ENCODE data around the gene ECI2. TPM values are rescaled to one million over a fixed set of nuclear protein-coding genes. Genes with fewer than 3 reads are reported as not detected.
A peak's percentile ranks its signal among the peaks of the same experiment; 100 is the strongest.

ECI2 gene
- total RNA-seq, 1 experiment from 2014 or later, result 24.6 TPM

DNA sequence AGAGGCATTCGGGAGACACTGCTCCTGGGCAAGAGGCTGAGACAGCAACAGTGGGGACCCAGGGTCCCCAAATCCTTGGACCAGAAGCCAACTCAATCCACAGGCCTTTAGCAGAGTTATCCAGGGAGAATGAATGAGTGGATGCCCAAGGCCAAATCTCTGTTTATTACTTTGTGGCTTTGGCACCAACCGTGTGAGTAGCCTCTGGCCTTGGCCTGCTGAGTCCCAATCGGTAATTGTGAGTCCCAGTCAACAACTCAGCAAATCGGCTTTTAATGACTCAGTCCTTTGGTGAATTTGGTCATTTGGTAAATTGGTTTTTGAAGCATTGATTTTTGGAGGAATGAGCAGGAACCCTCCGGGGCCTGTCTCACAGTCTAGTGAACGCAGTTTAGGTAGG, 29.1 kb upstream of the ECI2 start:
- Mint-ChIP-seq H3K27ac (ENCODE audit: unreplicated experiment) (no peak overlapping the region), H3K4me1 (ENCODE audit: low read depth, unreplicated experiment) (no peaks in the 10 kb centered on the region), H3K4me3 (ENCODE audit: unreplicated experiment) (no peak overlapping the region), H3K9me3 (ENCODE audit: unreplicated experiment) (no peaks in the 10 kb centered on the region), H3K36me3 (ENCODE audit: insufficient read depth, unreplicated experiment) (no peaks in the 10 kb centered on the region), H3K27me3 (ENCODE audit: insufficient read depth, unreplicated experiment) (no peaks in the 10 kb centered on the region)
- no peak overlapping the region for H3K4me3 ChIP-seq (ENCODE audit: low read depth, low read length)
- intact Hi-C loops (cut with micrococcal nuclease; ENCODE audit: unreplicated experiment), result no loop called here
- POLR2A ChIA-PET, result no interaction called here
- H3K4me1 ChIP-seq, result no peaks in the 10 kb centered on the region
- no peaks in the 10 kb centered on the region for H3K27me3 ChIP-seq (replicated peaks; ENCODE audit: control insufficient read depth, insufficient read depth, low read length)
- TF ChIP-seq, protein P1, sequence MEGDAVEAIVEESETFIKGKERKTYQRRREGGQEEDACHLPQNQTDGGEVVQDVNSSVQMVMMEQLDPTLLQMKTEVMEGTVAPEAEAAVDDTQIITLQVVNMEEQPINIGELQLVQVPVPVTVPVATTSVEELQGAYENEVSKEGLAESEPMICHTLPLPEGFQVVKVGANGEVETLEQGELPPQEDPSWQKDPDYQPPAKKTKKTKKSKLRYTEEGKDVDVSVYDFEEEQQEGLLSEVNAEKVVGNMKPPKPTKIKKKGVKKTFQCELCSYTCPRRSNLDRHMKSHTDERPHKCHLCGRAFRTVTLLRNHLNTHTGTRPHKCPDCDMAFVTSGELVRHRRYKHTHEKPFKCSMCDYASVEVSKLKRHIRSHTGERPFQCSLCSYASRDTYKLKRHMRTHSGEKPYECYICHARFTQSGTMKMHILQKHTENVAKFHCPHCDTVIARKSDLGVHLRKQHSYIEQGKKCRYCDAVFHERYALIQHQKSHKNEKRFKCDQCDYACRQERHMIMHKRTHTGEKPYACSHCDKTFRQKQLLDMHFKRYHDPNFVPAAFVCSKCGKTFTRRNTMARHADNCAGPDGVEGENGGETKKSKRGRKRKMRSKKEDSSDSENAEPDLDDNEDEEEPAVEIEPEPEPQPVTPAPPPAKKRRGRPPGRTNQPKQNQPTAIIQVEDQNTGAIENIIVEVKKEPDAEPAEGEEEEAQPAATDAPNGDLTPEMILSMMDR (IDR thresholded peaks at IDR 0.05; ENCODE audit: insufficient read depth in 1 of 2, low read depth in 1 of 2, low read length in 1 of 2, severe bottlenecking in 1 of 2, unreplicated experiment in 1 of 2), result no peak
- DNase-seq, result no peak
- no TSS peak for BruUV-seq (replicated peaks)
- H3K36me3 ChIP-seq (ENCODE audit: control insufficient read depth, insufficient read depth, low read length), result no peaks in the 10 kb centered on the region
- H3K9me3 ChIP-seq, result no peaks in the 10 kb centered on the region
- CTCF ChIA-PET, result no interaction called here

DNA sequence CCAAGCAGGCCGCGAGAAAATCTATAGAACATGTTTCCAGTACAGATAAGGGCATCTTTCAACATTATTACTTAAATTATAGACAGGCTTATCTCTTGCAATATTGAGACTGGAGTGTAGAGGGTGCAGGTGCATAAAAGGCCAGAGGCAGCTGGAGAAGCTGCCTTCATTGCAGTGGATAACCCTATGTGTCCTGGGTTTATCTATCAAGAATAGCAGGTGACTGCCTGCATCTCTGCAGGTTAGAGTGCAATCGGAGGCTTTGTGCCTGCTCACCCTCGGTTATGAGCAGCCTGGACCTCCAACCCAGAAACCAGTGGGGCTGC, 28.7 kb upstream of the ECI2 start:
- no peaks in the 10 kb centered on the region for H3K36me3 ChIP-seq (ENCODE audit: control insufficient read depth, insufficient read depth, low read length)
- no peak overlapping the region for H3K4me3 Mint-ChIP-seq (ENCODE audit: unreplicated experiment)

DNA sequence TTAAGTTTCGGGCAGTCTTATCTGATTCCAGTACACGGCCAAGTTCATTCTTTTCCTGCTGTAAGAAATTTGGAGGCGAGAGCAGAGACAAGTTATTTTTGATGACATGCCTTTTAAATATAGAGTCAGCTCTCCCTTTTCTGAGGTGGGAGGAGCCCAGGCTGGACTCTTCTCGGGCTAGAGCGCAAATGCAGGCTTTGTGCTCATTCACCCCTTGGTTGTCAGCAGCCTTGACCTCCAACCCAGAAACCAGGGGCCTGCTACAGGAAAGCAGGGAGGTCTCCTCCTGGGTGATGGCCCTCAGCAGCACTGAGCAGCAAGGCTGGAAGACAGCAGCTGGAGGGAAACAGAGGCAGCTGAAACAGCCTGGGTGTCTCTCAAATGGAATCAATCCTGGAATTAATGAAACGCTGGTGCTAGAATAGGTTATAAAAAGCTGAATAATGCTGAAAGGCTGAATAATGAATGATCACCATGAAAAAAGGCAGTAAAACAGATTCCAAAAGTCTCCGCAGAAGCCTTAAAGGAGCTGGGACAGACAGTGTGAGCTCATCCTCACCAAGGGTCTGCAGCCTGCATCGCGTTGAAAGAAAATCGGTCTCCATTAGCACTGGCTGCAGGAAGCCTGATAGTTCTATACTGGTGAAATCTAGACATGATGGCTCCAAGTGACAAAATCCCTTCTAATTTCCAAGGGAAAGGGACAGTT, 28.2 kb upstream of the ECI2 start:
- H3K27ac Mint-ChIP-seq (ENCODE audit: unreplicated experiment), result no peak overlapping the region
- no peak overlapping the region for H3K4me3 ChIP-seq (ENCODE audit: low read depth, low read length)
- no peak overlapping the region for H3K4me3 Mint-ChIP-seq (ENCODE audit: unreplicated experiment)
- no peaks in the 10 kb centered on the region for H3K36me3 Mint-ChIP-seq (ENCODE audit: insufficient read depth, unreplicated experiment)
- ChIA-PET POLR2A (no interaction called here), CTCF (no interaction called here)
- no peaks in the 10 kb centered on the region for H3K4me1 ChIP-seq
- H3K9me3 ChIP-seq, result no peaks in the 10 kb centered on the region
- no peaks in the 10 kb centered on the region for H3K36me3 ChIP-seq (ENCODE audit: control insufficient read depth, insufficient read depth, low read length)
- H3K9me3 Mint-ChIP-seq (ENCODE audit: unreplicated experiment), result no peaks in the 10 kb centered on the region
- H3K4me1 Mint-ChIP-seq (ENCODE audit: low read depth, unreplicated experiment), result no peaks in the 10 kb centered on the region
- H3K27me3 Mint-ChIP-seq (ENCODE audit: insufficient read depth, unreplicated experiment), result peaks cover 5% of the 10 kb centered on the region
- no peaks in the 10 kb centered on the region for H3K27me3 ChIP-seq (replicated peaks; ENCODE audit: control insufficient read depth, insufficient read depth, low read length)
- no peak for DNase-seq
- BruUV-seq (replicated peaks), result no TSS peak
- intact Hi-C loops (cut with micrococcal nuclease; ENCODE audit: unreplicated experiment), result no loop called here
- TF ChIP-seq, protein P1 (IDR thresholded peaks at IDR 0.05; ENCODE audit: insufficient read depth in 1 of 2, low read depth in 1 of 2, low read length in 1 of 2, severe bottlenecking in 1 of 2, unreplicated experiment in 1 of 2), result no peak

More for the DNA sequence above, 28.7 kb upstream of the ECI2 start:
- ChIA-PET POLR2A (no interaction called here), CTCF (no interaction called here)
- H3K27me3 ChIP-seq (replicated peaks; ENCODE audit: control insufficient read depth, insufficient read depth, low read length), result no peaks in the 10 kb centered on the region
- no peaks in the 10 kb centered on the region for H3K9me3 Mint-ChIP-seq (ENCODE audit: unreplicated experiment)
- H3K4me3 ChIP-seq (ENCODE audit: low read depth, low read length), result no peak overlapping the region
- H3K27me3 Mint-ChIP-seq (ENCODE audit: insufficient read depth, unreplicated experiment), result peaks cover under 1% of the 10 kb centered on the region
- intact Hi-C loops (cut with micrococcal nuclease; ENCODE audit: unreplicated experiment), result no loop called here
- H3K36me3 Mint-ChIP-seq (ENCODE audit: insufficient read depth, unreplicated experiment), result no peaks in the 10 kb centered on the region
- TF ChIP-seq, protein P1 (IDR thresholded peaks at IDR 0.05; ENCODE audit: insufficient read depth in 1 of 2, low read depth in 1 of 2, low read length in 1 of 2, severe bottlenecking in 1 of 2, unreplicated experiment in 1 of 2), result no peak
- H3K4me1 ChIP-seq, result no peaks in the 10 kb centered on the region
- peak in 1 of 2 experiments; percentile 8 for DNase-seq
- BruUV-seq (replicated peaks), result no TSS peak
- H3K4me1 Mint-ChIP-seq (ENCODE audit: low read depth, unreplicated experiment), result no peaks in the 10 kb centered on the region
- no peak overlapping the region for H3K27ac Mint-ChIP-seq (ENCODE audit: unreplicated experiment)
- no peaks in the 10 kb centered on the region for H3K9me3 ChIP-seq
